GM12865 (cell line): ENCODE measurements around the gene WDR86.

ENCODE experiments used
- DNase-seq: peaks from one replicate; pipeline ENCODE4 v3.0.0; 2010; ENCODE audit warnings: low read depth
- H3K4me3 ChIP-seq: 2 replicates; pipeline ENCODE4 v1.5.1; 2011; ENCODE audit warnings: mild to moderate bottlenecking, low read depth, low read length, control low read depth
- TF ChIP-seq, protein P1 (sequence below): IDR thresholded peaks from 2 replicates; pipeline ENCODE4 v1.5.1; 2011; ENCODE audit warnings: low read length, control low read depth, low read depth, inconsistent platforms; ENCODE audit not compliant: insufficient read depth; ENCODE audit errors: missing control alignments

WDR86 gene

GRCh38 chr7:151409667-151410404 lies at the start of gene WDR86:
WDR86 (minus strand) TSS chr7:151410038; CDS start chr7:151409589, 449 bp downstream.
- H3K4me3 ChIP-seq, result no peak within 1 kb of the TSS
- TF ChIP-seq, protein P1, sequence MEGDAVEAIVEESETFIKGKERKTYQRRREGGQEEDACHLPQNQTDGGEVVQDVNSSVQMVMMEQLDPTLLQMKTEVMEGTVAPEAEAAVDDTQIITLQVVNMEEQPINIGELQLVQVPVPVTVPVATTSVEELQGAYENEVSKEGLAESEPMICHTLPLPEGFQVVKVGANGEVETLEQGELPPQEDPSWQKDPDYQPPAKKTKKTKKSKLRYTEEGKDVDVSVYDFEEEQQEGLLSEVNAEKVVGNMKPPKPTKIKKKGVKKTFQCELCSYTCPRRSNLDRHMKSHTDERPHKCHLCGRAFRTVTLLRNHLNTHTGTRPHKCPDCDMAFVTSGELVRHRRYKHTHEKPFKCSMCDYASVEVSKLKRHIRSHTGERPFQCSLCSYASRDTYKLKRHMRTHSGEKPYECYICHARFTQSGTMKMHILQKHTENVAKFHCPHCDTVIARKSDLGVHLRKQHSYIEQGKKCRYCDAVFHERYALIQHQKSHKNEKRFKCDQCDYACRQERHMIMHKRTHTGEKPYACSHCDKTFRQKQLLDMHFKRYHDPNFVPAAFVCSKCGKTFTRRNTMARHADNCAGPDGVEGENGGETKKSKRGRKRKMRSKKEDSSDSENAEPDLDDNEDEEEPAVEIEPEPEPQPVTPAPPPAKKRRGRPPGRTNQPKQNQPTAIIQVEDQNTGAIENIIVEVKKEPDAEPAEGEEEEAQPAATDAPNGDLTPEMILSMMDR, result no peak
- no peak for DNase-seq

DNA sequence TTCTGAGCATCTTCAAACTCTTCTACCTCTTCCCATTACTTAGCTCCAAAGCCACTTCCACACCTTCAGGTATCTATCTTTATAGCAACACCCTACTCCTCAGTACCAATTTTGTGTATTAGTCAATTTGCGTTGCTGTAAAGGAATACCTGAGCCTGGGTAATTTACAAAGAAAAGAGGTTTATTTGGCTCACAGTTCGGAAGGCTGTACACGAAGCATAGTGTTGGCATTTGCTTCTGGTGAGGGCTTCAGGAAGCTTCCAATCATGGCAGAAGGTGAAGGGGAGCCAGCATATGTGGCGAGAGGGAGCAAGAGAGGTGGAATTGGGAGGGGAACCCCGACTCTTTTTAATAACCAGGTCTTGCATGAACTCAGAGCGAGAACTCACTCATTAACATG lies 47.7 kb upstream of the WDR86 start:
- TF ChIP-seq, protein P1, result no peak
- H3K4me3 ChIP-seq, result no peak overlapping the region
- DNase-seq, result no peak

GRCh38 chr7:151456782-151457181 lies 46.9 kb upstream of the WDR86 start:
- no peak overlapping the region for H3K4me3 ChIP-seq
- DNase-seq, result no peak
- TF ChIP-seq, protein P1, result no peak

GRCh38 chr7:151456276-151456675 lies 46.4 kb upstream of the WDR86 start:
- DNase-seq, result no peak
- H3K4me3 ChIP-seq, result no peak overlapping the region
- TF ChIP-seq, protein P1, result no peak

GRCh38 chr7:151455690-151456089 lies 45.9 kb upstream of the WDR86 start:
- TF ChIP-seq, protein P1, result no peak
- H3K4me3 ChIP-seq, result no peak overlapping the region
- DNase-seq, result no peak

DNA sequence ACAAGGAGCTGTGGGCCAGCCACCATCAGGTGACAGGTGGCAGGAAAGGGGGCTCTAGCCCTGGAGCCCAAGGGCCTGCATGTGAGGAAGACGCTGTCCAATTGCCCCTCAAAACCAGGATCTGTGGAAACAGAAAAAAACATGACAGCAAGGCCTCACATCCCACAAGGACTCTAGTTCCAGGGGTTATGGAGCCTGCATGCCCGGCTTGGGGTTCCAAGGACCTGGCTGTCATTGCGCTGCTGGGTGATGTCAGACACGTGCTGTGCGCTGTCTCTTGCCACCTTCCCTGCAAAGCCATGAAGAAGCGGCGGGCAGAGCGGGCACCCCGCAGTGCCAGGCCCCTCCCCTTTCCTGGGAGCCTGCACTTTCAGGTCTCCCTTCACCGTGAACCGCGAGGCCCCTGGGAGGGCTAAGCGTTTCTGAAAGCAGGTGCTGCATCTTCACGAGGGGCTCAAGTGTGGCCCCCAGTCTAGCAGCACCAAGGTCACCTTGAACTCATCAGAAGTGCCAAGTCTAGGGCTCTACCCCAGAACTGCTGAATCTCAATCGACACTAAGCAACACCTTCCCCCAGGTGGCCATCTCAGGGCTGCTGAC lies 45.2 kb upstream of the WDR86 start:
- no peak overlapping the region for H3K4me3 ChIP-seq
- DNase-seq, result no peak
- TF ChIP-seq, protein P1, result no peak
